AG04450 (cell line): ENCODE results near the gene HIPK1. TPM values are rescaled to one million over a fixed set of nuclear protein-coding genes. Genes with fewer than 3 reads are reported as not detected.
A peak's percentile ranks its signal among the peaks of the same experiment; 100 is the strongest.

Experiments used
- CTCF ChIA-PET: fragments of 300-600, 350-600 bp; formaldehyde crosslinking; extraction: SDS; loops from one replicate; lab custom pipeline; 2022; ENCODE audit warnings: antibody characterized with exemption, inconsistent platforms; lab: Charles Lee
- POLR2A ChIA-PET: fragments of 350-600 bp; formaldehyde crosslinking; extraction: SDS; loops from one replicate; lab custom pipeline; 2021; ENCODE audit warnings: antibody characterized with exemption, inconsistent platforms; lab: Yijun Ruan, JAX
- DNase-seq: peaks from one replicate; pipeline ENCODE4 v3.0.0-alpha.2; 2011; ENCODE audit warnings: low read depth, low spot score
- H3K27ac ChIP-seq: one replicate; pipeline ENCODE4 v1.5.1; 2012; ENCODE audit warnings: low read depth, low read length, control low read depth
- H3K27me3 ChIP-seq: one replicate; pipeline ENCODE4 v1.6.0; 2012; ENCODE audit warnings: low read length; ENCODE audit not compliant: control insufficient read depth, insufficient read depth
- H3K4me3 ChIP-seq: 2 replicates; pipeline ENCODE4 v1.5.1; 2011; ENCODE audit warnings: mild to moderate bottlenecking, low read depth, low read length, control low read depth
- H3K9me3 ChIP-seq: 2 replicates; pipeline ENCODE4 v1.5.1; 2012; ENCODE audit warnings: low read length; ENCODE audit not compliant: control insufficient read depth, insufficient read depth
- CTCF ChIP-seq: IDR thresholded peaks from 2 replicates; pipeline ENCODE4 v1.5.1; 2011; ENCODE audit warnings: low read depth, low read length, control low read depth, inconsistent platforms
- polyA plus RNA-seq: library from polyadenylated mRNA; depleted of rRNA; stranded (reverse); fragments of >200 nt; gene quantifications from 2 replicates; pipeline ENCODE4 v1.2.3, GENCODE V29; 2011

The HIPK1 gene
- polyA plus RNA-seq, 1 experiment: 28.4 TPM

- no peak overlapping the region for H3K27ac ChIP-seq
- no peak for DNase-seq
- no peaks in the 10 kb centered on the region for H3K27me3 ChIP-seq
- ChIA-PET CTCF (no interaction called here), POLR2A (interaction anchor here (0.6 kb wide), 1 partner anchor 114 kb away, joined by 3 read pairs; no protein-coding TSS in a partner anchor)
- H3K4me3 ChIP-seq: no peak overlapping the region
- no peak for TF ChIP-seq CTCF
- H3K9me3 ChIP-seq: no peaks in the 10 kb centered on the region
Measured at GRCh38 chr1:113895961-113896360, 33.2 kb upstream of the HIPK1 start.

DNA sequence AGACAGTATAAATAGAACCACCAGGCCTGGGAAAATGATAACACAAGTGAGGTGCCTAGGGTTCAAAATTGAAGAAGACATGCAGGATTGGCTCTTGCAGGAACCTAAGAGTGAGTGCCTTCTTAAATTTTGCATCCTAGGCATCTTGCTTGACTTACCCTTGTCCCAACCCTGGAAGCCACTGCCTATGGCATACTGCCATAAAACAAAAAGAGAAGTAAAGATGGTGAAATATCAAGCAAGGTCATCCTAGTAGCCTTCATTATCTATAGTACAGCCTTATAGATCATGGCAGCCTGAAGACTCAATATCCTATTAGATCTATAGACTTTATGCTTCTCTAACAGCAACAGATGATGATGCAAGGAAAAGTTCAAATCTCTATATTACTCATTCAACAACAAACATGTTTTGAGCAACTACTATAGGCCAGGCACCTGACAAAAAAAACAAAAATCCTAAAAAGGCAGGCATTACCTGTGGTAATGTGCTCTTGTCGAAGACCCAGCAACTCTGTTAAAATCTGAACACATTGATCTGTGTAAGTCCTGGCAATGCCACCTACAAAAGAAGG is 30.8 kb upstream of the HIPK1 start:
- ChIA-PET POLR2A (no interaction called here), CTCF (interaction anchor here (0.8 kb wide), 2 partner anchors 32 to 63 kb away, joined by 3 read pairs; no protein-coding TSS in a partner anchor)
- no peaks in the 10 kb centered on the region for H3K9me3 ChIP-seq
- no peak overlapping the region for H3K27ac ChIP-seq
- H3K27me3 ChIP-seq: no peaks in the 10 kb centered on the region
- no peak for TF ChIP-seq CTCF
- DNase-seq: no peak
- H3K4me3 ChIP-seq: no peak overlapping the region

GRCh38 chr1:113899111-113899510 is 30.0 kb upstream of the HIPK1 start:
- no peak overlapping the region for H3K4me3 ChIP-seq
- H3K27me3 ChIP-seq: no peaks in the 10 kb centered on the region
- DNase-seq: no peak
- H3K9me3 ChIP-seq: no peaks in the 10 kb centered on the region
- POLR2A ChIA-PET: no interaction called here
- CTCF ChIA-PET: interaction anchor here (0.8 kb wide), 2 partner anchors 31 to 64 kb away, joined by 3 read pairs; no protein-coding TSS in a partner anchor
- no peak overlapping the region for H3K27ac ChIP-seq
- no peak for TF ChIP-seq CTCF

DNA sequence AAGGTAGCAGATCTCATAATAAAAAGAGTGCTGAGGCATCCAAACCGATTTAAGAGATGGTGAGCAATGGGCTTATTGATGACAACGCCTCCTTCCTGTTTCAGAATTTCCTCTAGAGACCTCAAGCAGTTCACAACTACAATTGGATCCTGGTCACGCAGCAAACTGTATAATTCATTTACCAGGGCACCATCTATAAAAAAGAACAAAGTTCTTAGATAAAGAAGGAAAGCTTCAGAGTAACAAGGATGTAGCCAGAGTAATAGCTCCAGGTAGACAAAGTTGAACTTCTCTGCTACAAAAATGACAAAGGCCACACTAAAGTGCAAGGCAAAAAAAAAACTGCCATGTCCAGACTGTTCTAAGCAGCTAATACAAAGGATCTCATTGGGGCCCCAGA is 27.9 kb upstream of the HIPK1 start:
- no peaks in the 10 kb centered on the region for H3K9me3 ChIP-seq
- DNase-seq: no peak
- no peak for TF ChIP-seq CTCF
- no peak overlapping the region for H3K27ac ChIP-seq
- CTCF ChIA-PET: interaction anchor here (1.4 kb wide), 1 partner anchor 76 kb away, joined by 4 read pairs; no protein-coding TSS in a partner anchor
- POLR2A ChIA-PET: no interaction called here
- H3K27me3 ChIP-seq: no peaks in the 10 kb centered on the region
- H3K4me3 ChIP-seq: no peak overlapping the region

DNA sequence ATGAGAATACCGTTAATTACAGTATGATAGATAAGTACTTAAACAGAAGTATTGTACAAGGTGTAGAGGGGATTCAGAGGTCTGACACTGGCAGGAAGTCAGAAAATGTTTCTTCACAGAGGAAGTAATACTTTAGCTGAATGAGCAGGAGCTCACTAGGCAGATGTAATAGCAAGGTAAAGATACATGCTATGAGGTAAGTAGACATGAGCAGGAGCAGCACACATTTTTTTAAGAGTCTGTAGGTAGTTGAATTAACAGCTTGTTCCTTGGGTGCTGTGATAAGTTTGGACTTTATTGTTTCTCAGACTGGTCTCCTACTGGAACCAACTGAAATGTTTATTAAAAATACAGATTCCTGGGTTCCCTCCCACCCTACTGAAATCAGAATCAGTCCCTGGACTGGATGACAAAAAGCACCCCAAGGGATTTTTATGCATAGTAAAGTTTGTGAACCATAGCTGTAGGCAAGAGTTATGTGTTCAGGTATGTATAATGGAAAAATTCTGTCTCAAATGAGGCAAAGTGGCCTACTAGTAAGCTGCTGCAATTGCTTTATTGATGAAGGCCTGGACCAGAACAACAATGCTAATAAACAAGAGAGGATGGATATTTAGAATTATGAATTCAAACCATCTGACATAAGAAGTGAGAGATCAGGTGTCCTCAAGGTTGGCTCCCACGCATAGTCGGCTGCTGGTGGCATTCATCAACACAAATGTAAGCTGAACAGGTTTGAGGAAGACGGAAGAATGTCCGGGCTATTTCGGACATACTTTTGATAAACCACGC is 25.4 kb upstream of the HIPK1 start:
- ChIA-PET CTCF (interaction anchor here (0.5 to 3.7 kb wide), 6 partner anchors 18 to 145 kb away, joined by 3 to 27 read pairs (median 4); partner anchors contain the start of gene HIPK1), POLR2A (interaction anchor here (0.5 to 3.9 kb wide), 4 partner anchors 26 to 615 kb away, joined by 3 to 54 read pairs (median 6); partner anchors contain the start of genes HIPK1 and RSBN1)
- DNase-seq: no peak
- peak overlapping the region; percentile 72 for H3K4me3 ChIP-seq
- no peaks in the 10 kb centered on the region for H3K9me3 ChIP-seq
- no peak for TF ChIP-seq CTCF
- H3K27me3 ChIP-seq: no peaks in the 10 kb centered on the region
- no peak overlapping the region for H3K27ac ChIP-seq
